Measurements from ENCODE around the gene RPL3. TPM values are rescaled to one million over a fixed set of nuclear protein-coding genes. Genes with fewer than 3 reads are reported as not detected.

Gene RPL3
- total RNA-seq, 2 experiments from 2014 or later = 1,526 to 1,529 TPM

- Mint-ChIP-seq H3K36me3 (ENCODE audit: low read depth) (no peaks in the 10 kb centered on the region), H3K27ac (no peak overlapping the region), H3K27me3 (peaks cover 21% of the 10 kb centered on the region), H3K4me3 (no peak overlapping the region), H3K4me1 (no peaks in the 10 kb centered on the region), H3K9me3 (peaks cover 2% of the 10 kb centered on the region)
- ChIA-PET CTCF (no interaction called here), POLR2A (no interaction called here)
- DNase-seq = no peak
Measured at GRCh38 chr22:39278040-39278439, 41.4 kb downstream of the RPL3 start.

DNA sequence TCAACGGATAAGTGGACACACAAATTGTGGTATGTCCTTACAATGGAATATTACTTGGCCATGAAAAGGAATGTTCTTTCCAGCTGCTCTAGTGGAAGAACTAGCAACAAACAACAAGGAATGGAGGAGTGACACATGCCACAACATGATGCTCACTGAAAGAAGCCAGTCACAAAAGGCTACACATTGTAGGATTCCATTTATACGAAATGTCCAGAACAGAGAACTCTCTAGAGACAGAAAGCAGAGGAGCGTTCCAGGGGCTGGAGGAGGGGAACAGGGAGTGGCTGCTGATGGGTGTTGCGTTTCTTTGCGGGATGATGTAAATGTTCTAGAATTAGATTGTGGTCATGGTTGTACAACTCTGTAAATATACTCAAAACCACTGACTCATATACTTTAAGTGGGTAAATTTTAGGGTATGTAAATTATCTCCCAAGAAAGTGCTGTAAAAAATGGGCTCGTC, 42.2 kb downstream of the RPL3 start:
- Mint-ChIP-seq H3K27ac (no peak overlapping the region), H3K9me3 (peaks cover 2% of the 10 kb centered on the region), H3K27me3 (peaks cover 21% of the 10 kb centered on the region), H3K4me1 (no peaks in the 10 kb centered on the region), H3K4me3 (no peak overlapping the region), H3K36me3 (ENCODE audit: low read depth) (no peaks in the 10 kb centered on the region)
- POLR2A ChIA-PET = no interaction called here
- CTCF ChIA-PET = no interaction called here
- DNase-seq = no peak

DNA sequence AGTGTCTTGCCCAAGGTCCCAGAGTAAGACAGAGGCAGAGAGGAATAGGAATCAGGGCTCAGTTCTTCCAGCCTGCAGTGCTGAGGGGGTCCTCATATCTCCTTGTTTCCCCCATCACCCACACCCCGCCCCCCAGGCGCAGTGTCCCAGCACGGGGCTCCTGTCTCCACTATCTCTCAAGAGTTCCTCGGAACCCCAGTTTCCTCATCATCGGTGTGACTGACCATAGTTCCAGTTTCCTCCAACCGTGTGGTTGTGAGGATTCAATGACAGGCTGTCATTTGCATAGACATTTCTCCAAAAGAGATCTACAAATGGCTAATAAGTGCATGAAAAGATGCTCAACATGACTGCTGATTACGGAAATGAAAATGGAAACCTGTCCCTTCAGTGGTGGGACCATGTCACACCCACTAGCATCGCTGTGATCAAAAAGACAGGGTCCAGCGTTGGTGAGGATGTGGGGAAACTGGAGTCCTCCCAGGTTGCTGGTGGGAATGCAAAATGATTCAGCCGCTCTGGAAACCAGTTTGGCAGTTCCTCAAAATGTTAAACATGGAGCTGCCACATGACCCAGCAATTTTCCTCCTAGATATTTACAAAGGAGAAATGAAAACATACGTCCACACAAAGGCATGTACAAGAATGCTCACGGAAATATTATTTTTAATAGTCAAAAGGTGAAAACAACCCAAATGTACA, 42.8 kb downstream of the RPL3 start:
- CTCF ChIA-PET = no interaction called here
- Mint-ChIP-seq H3K36me3 (ENCODE audit: low read depth) (no peaks in the 10 kb centered on the region), H3K4me1 (no peaks in the 10 kb centered on the region), H3K27me3 (peaks cover 21% of the 10 kb centered on the region), H3K4me3 (no peak overlapping the region), H3K27ac (no peak overlapping the region), H3K9me3 (peaks cover 2% of the 10 kb centered on the region)
- no peak for DNase-seq
- POLR2A ChIA-PET = no interaction called here

- Mint-ChIP-seq H3K36me3 (ENCODE audit: low read depth) (no peaks in the 10 kb centered on the region), H3K4me3 (no peak overlapping the region), H3K4me1 (no peaks in the 10 kb centered on the region), H3K27ac (no peak overlapping the region), H3K27me3 (peaks cover 21% of the 10 kb centered on the region), H3K9me3 (peaks cover 2% of the 10 kb centered on the region)
- POLR2A ChIA-PET = no interaction called here
- no peak for DNase-seq
- CTCF ChIA-PET = no interaction called here
Measured at GRCh38 chr22:39275814-39276439, 43.5 kb downstream of the RPL3 start.

- Mint-ChIP-seq H3K9me3 (peaks cover 2% of the 10 kb centered on the region), H3K4me1 (no peaks in the 10 kb centered on the region), H3K4me3 (no peak overlapping the region), H3K36me3 (ENCODE audit: low read depth) (no peaks in the 10 kb centered on the region), H3K27ac (no peak overlapping the region), H3K27me3 (peaks cover 16% of the 10 kb centered on the region)
- ChIA-PET POLR2A (no interaction called here), CTCF (no interaction called here)
- no peak for DNase-seq
Measured at GRCh38 chr22:39273950-39274887, 45.2 kb downstream of the RPL3 start.

- no peaks in the 10 kb centered on the region for H3K36me3 Mint-ChIP-seq (ENCODE audit: low read depth)
- no peak overlapping the region for H3K4me3 Mint-ChIP-seq
- no peak for DNase-seq
- ChIA-PET POLR2A (no interaction called here), CTCF (no interaction called here)
- H3K27ac Mint-ChIP-seq = no peak overlapping the region
- no peaks in the 10 kb centered on the region for H3K9me3 Mint-ChIP-seq
- peaks cover under 1% of the 10 kb centered on the region for H3K27me3 Mint-ChIP-seq
- H3K4me1 Mint-ChIP-seq = peaks cover 9% of the 10 kb centered on the region
Measured at GRCh38 chr22:39270792-39271191, 48.6 kb downstream of the RPL3 start.

DNA sequence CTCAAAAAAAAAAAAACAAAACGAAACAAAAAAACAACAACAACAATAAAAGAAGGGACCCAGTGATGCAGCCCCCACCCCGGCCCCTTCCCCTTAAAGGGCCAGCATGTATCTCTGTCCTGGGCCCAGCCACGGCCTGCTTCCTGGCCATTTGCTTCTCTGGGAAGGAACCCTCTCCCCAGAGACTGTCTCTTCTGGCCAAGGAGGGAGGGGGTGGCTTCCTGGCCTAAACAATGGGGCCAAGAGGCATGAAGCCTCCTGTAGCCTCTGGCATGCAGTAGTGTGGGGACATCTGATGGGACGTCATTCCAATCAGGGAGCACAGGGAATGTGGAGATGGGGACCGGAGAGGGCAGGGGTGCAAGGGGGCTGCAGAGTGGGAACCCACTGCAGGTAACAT, 49.1 kb downstream of the RPL3 start:
- no peaks in the 10 kb centered on the region for H3K36me3 Mint-ChIP-seq (ENCODE audit: low read depth)
- no peak overlapping the region for H3K27ac Mint-ChIP-seq
- ChIA-PET POLR2A (no interaction called here), CTCF (no interaction called here)
- no peaks in the 10 kb centered on the region for H3K9me3 Mint-ChIP-seq
- no peak for DNase-seq
- no peak overlapping the region for H3K4me3 Mint-ChIP-seq
- H3K4me1 Mint-ChIP-seq = peaks cover 13% of the 10 kb centered on the region
- H3K27me3 Mint-ChIP-seq = no peaks in the 10 kb centered on the region

- H3K36me3 Mint-ChIP-seq (ENCODE audit: low read depth) = no peaks in the 10 kb centered on the region
- H3K27ac Mint-ChIP-seq = no peak overlapping the region
Measured at GRCh38 chr22:39269095-39269790, 50.2 kb downstream of the RPL3 start.

DNA sequence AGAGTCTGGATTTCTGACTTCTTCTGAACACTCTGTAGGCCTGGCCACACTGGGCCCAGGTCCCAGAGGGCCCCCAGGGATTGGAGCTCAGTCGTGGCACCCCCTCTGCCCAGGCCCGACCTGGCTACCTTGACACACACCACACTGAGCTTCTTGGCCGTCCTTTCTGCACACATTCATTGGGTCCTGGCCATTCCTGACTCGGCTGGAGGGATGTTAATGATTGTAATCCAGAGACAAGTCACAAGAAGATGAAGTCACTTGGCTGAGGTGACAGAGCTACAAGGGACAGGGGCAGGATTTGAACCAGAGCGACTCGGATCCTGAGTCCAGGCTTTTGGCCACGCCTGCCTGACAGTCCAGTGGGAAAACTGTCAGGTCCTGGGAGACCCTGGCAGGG, 50.8 kb downstream of the RPL3 start:
- Mint-ChIP-seq H3K9me3 (no peaks in the 10 kb centered on the region), H3K27me3 (no peaks in the 10 kb centered on the region), H3K36me3 (ENCODE audit: low read depth) (no peaks in the 10 kb centered on the region), H3K27ac (no peak overlapping the region), H3K4me3 (no peak overlapping the region), H3K4me1 (peaks cover 24% of the 10 kb centered on the region)
- ChIA-PET CTCF (no interaction called here), POLR2A (no interaction called here)
- no peak for DNase-seq

More at GRCh38 chr22:39269095-39269790, 50.2 kb downstream of the RPL3 start:
- no peaks in the 10 kb centered on the region for H3K27me3 Mint-ChIP-seq
- H3K4me3 Mint-ChIP-seq = no peak overlapping the region
- POLR2A ChIA-PET = no interaction called here
- H3K9me3 Mint-ChIP-seq = no peaks in the 10 kb centered on the region
- CTCF ChIA-PET = interaction anchor here (0.6 kb wide), 1 partner anchor 103 kb away, joined by 4 read pairs; no protein-coding TSS in a partner anchor
- DNase-seq = no peak
- peaks cover 19% of the 10 kb centered on the region for H3K4me1 Mint-ChIP-seq

DNA sequence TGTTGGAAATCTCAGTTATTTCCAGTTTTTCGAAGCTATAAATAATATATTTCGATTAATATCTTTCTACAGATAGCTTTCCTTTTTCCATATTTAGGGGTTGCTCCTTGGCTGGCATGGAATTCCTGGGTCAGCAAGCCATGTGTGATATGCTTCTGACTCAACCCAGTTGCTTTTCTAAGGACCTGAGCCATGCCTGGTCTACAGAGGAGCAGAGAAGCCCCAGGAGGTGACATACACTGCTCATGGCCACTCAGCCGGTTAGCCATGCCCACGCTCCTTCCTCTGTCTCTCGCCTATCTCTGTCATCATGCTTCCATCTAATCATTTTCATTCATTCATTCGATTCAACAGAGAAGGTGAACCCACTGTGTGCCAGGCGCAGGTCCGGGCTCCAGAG, 51.4 kb downstream of the RPL3 start:
- no peak overlapping the region for H3K27ac Mint-ChIP-seq
- no peaks in the 10 kb centered on the region for H3K9me3 Mint-ChIP-seq
- no peak overlapping the region for H3K4me3 Mint-ChIP-seq
- peaks cover 24% of the 10 kb centered on the region for H3K4me1 Mint-ChIP-seq
- DNase-seq = no peak
- H3K27me3 Mint-ChIP-seq = no peaks in the 10 kb centered on the region
- ChIA-PET CTCF (interaction anchor here (0.5 kb wide), 1 partner anchor 104 kb away, joined by 4 read pairs; no protein-coding TSS in a partner anchor), POLR2A (no interaction called here)
- H3K36me3 Mint-ChIP-seq (ENCODE audit: low read depth) = no peaks in the 10 kb centered on the region

- H3K4me1 Mint-ChIP-seq = peaks cover 24% of the 10 kb centered on the region
- H3K27me3 Mint-ChIP-seq = no peaks in the 10 kb centered on the region
- peak overlapping the region; percentile 63 for H3K27ac Mint-ChIP-seq
- H3K9me3 Mint-ChIP-seq = peaks cover 2% of the 10 kb centered on the region
- peak; percentile 42 for DNase-seq
- ChIA-PET POLR2A (no interaction called here), CTCF (no interaction called here)
- H3K4me3 Mint-ChIP-seq = no peak overlapping the region
- H3K36me3 Mint-ChIP-seq (ENCODE audit: low read depth) = no peaks in the 10 kb centered on the region
Measured at GRCh38 chr22:39266398-39267030, 52.9 kb downstream of the RPL3 start.

DNA sequence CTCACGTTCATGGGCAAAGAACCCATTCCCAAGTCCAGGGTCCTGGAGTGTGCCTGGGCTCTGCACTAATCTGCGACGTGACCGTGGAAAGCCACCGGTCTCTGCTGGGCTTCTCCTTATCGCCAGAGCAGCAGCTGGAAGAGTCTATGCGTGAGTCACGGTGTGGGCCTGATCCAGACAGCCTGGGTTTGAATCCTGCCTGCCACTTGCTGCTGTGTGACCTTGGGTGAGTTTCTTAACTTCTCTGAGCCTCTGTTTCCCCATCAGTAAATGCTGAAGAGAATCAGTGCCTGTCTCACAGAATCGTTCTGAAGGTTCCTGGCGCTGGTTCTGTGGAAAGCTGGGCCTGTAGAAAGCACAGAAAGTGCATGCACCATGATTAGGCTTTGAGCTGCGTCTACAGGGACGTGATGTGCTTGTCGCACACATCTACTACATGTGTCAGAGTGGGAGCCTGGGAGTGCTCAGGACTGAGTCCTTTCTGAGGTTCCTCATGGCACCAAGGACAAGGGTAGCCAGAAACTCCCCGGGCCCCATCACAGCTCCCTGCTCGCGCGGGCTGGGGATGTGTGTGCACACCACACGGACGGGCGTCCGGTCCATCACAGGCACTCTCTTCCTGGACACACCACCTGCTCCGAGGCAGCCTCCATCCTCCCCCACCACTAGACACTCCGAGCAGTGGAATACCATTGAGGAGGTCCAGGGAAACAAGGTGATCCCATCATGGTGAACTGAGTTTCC, 54.1 kb downstream of the RPL3 start:
- no peak overlapping the region for H3K4me3 Mint-ChIP-seq
- peaks cover 3% of the 10 kb centered on the region for H3K27me3 Mint-ChIP-seq
- POLR2A ChIA-PET = no interaction called here

More for the DNA sequence above, 54.1 kb downstream of the RPL3 start:
- CTCF ChIA-PET = no interaction called here
- Mint-ChIP-seq H3K9me3 (peaks cover 9% of the 10 kb centered on the region), H3K4me1 (peaks cover 24% of the 10 kb centered on the region), H3K36me3 (ENCODE audit: low read depth) (peaks cover 3% of the 10 kb centered on the region), H3K27ac (no peak overlapping the region)
- no peak for DNase-seq
